Choroid plexus epithelial cell (primary cell): Measurements from ENCODE around the gene FBXO5.
A peak's percentile ranks its signal among the peaks of the same experiment; 100 is the strongest.
"Not testable (repeated sequence)": the region's sequence is repeated elsewhere in the genome, so short reads cannot be mapped to it uniquely, and the experiment has no call there.

Source experiments
- DNase-seq: peaks from one replicate; pipeline ENCODE4 v3.0.0-alpha.2; 2010; ENCODE audit warnings: low read depth
- H3K4me3 ChIP-seq: 2 replicates; pipeline ENCODE4 v1.5.1; 2011; ENCODE audit warnings: low read depth, mild to moderate bottlenecking, control low read depth, low read length, moderate library complexity
- CTCF ChIP-seq: conservative IDR thresholded peaks from 2 replicates; pipeline ENCODE4 v1.5.1; 2011; ENCODE audit warnings: low read depth, mild to moderate bottlenecking, control low read depth, inconsistent platforms, low read length, moderate library complexity

The FBXO5 gene

GRCh38 chr6:152986978-152987377 lies 4.1 kb upstream of the FBXO5 start:
- no peak for DNase-seq
- no peak overlapping the region for H3K4me3 ChIP-seq
- TF ChIP-seq CTCF, result no peak

- not testable (repeated sequence) for H3K4me3 ChIP-seq, DNase-seq
These were observed 2.5 kb upstream of the FBXO5 start for GRCh38 chr6:152985300-152985699.

GRCh38 chr6:152984513-152984872 lies 1.7 kb upstream of the FBXO5 start:
- peak overlapping the region; percentile 67 for H3K4me3 ChIP-seq
- no peak for DNase-seq
- no peak for TF ChIP-seq CTCF

- DNase-seq, result peak; percentile 83
- no peak for TF ChIP-seq CTCF
These were observed 1.0 kb upstream of the FBXO5 start for GRCh38 chr6:152983637-152984512.

GRCh38 chr6:152981989-152982903 lies 595 bp downstream of the FBXO5 start:
- no peak for TF ChIP-seq CTCF
- DNase-seq, result no peak
- peak overlapping the region; percentile 83 for H3K4me3 ChIP-seq

More at GRCh38 chr6:152983637-152984512, 1.0 kb upstream of the FBXO5 start:
- peak overlapping the region; percentile 67 for H3K4me3 ChIP-seq

- peak overlapping the region; percentile 83 for H3K4me3 ChIP-seq
- TF ChIP-seq CTCF, result no peak
These were observed 1.6 kb downstream of the FBXO5 start for GRCh38 chr6:152981219-152981618.

GRCh38 chr6:152980656-152981055 lies 2.2 kb downstream of the FBXO5 start:
- no peak for DNase-seq
- H3K4me3 ChIP-seq, result no peak overlapping the region

More at GRCh38 chr6:152981219-152981618, 1.6 kb downstream of the FBXO5 start:
- DNase-seq, result no peak

More at GRCh38 chr6:152980656-152981055, 2.2 kb downstream of the FBXO5 start:
- TF ChIP-seq CTCF, result no peak
